Coronary artery (tissue), 2 donors: Measurements from ENCODE around the gene TBC1D24.

ENCODE experiments used
- DNase-seq: peaks from one replicate; pipeline ENCODE4 v3.0.0-alpha.2; 2017; ENCODE audit warnings: low spot score
- H3K27ac ChIP-seq, 2 donors: fragments of 200-600 bp; sonication (generic); one replicate each; pipeline ENCODE4 v1.5.1; 2016 to 2019
- H3K4me3 ChIP-seq: fragments of 200-600 bp; sonication (generic); 2 replicates; pipeline ENCODE4 v1.5.1; 2016; ENCODE audit warnings: mild to moderate bottlenecking, moderate library complexity
- CTCF ChIP-seq: fragments of 200-600 bp; sonication (generic); IDR thresholded peaks from one replicate; pipeline ENCODE4 v1.5.1; 2019; ENCODE audit warnings: antibody characterized with exemption

The TBC1D24 gene

DNA sequence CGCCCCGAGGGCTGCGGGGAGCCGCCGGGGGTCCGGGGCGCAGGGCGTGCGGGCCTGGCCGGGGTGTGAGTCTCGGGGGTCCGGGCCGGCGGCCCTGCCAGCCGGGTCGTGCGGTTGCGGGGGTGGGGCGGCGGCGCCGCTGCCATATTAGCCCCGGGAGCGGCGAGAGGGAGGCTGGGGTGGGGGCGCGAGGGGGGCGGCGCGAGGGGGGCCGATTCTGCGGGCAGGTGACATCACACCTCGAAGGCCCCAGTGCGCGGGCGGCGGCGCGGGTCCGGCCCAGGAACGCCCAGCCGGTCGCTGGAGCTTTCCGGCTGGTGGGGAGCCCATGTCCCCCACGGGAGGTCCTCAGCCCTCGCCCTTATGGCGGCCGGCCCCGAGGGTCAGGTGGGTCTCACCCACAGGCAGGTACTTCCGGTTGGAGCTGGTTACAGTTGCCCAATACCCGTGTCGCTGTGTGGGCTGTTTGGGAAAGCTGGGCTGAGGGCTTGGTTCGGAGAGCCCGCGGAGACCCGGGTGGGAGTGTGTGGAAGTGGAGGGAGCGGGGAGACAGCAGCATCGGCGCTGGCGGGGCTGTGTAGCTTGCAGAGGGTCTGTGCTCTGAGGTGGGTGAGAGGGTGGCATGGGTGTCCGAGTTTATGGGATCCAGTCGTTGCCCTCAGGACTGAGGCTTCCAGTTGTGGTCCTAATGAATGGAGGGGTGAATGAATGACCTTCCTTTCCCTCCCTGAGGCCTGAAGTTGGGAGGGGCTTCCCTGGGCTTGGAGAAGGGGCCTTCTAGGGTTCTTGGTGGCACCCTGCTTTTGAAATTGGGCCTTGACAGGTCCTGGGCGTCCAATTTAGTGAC lies 39.6 kb downstream of the TBC1D24 start:
- no peak for TF ChIP-seq CTCF
- DNase-seq = no peak
- H3K4me3 ChIP-seq = peak overlapping the region; percentile 94
- peak overlapping the region; percentile 81 to 97 for H3K27ac ChIP-seq

- Histone ChIP-seq H3K4me3 (peak overlapping the region; percentile 94), H3K27ac (peak overlapping the region; percentile 81 to 97)
- no peak for DNase-seq
- TF ChIP-seq CTCF = no peak
These were observed 40.4 kb downstream of the TBC1D24 start for GRCh38 chr16:2515180-2515851.

- TF ChIP-seq CTCF = no peak
- Histone ChIP-seq H3K27ac (peak overlapping the region in 1 of 2 donors; percentile 95), H3K4me3 (peak overlapping the region; percentile 45)
- DNase-seq = no peak
These were observed 41.7 kb downstream of the TBC1D24 start for GRCh38 chr16:2516391-2517240.

DNA sequence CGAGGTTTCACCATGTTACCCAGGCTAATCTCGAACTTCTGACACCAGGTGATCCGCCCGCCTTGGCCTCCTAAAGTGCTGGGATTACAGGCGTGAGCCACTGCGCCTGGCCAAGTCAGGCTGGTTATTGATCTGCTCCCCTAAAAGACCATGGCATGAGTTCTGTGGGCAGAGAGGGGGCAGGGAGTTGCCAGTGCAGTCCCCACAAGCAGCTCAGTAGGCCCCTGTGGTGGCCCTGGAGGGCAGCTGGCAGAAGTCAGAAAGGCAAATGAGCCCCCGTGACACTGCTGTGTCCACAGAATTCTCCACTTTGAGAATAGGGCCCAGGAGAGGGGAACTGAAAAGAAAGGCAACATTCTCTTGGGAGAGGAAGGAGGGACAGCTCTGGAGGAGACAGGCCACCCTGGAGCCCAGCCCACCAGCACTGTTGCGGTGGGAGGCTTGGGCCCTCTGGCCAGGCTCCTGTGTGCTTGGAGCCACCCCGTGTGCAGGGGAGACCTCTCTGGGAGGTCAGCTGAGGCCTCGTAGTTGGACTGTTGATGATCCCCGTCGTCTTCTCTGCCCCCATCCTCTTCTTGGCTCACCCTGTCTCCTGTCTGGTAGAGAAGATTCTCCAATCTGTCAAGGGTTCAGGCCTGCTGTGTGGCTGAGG lies 43.2 kb downstream of the TBC1D24 start:
- peak overlapping the region in 1 of 2 donors; percentile 95 for H3K27ac ChIP-seq
- H3K4me3 ChIP-seq = peak overlapping the region; percentile 4
- TF ChIP-seq CTCF = no peak
- no peak for DNase-seq

- no peak for TF ChIP-seq CTCF
- Histone ChIP-seq H3K27ac (peak overlapping the region; percentile 65 to 95), H3K4me3 (peak overlapping the region; percentile 91)
- DNase-seq = no peak
These were observed 44.1 kb downstream of the TBC1D24 start for GRCh38 chr16:2518823-2519710.

GRCh38 chr16:2519711-2520080 lies 44.8 kb downstream of the TBC1D24 start:
- DNase-seq = no peak
- Histone ChIP-seq H3K4me3 (peak overlapping the region; percentile 91), H3K27ac (peak overlapping the region; percentile 65 to 95)
- no peak for TF ChIP-seq CTCF
